T1000 (cell line): Measurements from ENCODE around the gene GRK1.

ENCODE experiments used
- DNase-seq: peaks from one replicate; lab custom pipeline; 2025; ENCODE audit warnings: mixed read lengths; lab: John Stamatoyannopoulos, UW

The GRK1 gene

DNA sequence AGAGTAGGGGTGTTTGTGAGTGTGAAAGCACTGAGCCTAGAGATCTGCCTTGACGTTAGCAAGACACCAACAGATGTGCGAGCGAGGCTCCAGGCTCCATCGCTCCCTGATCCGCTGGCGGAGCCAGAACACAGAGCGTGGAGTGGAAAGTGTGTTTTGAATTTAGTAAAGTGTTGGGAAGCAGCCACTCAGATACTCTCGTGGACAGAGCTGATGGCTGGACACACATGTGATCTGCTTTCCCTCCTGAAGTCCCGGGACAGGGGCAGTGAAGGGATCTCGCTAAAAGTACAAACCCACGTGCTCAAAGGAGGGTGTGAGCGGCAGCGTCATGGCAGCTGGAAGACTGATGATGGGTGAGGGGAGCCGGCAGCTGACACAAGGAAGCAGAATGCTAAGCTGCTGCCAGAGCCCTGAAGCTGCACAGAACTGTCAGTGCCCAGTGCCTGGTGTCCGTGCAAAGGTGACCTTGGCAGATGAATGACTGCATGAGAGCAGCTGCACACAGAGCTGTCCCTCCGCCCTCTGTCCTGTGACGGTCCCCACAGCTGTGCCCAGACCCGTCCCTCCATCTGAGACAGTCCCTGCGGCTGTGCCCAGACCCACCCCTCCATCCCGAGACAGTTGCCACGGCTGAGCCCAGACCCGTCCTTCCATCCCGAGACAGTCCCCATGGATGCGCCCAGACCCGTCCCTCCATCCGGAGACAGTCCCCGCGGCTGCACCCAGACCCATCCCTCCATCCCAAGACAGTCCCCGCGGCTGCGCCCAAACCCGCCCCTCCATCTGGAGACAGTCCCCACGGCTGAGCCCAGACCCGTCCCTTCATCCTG is 62.4 kb downstream of the GRK1 start:
- DNase-seq, result no peak

GRCh38 chr13:113730258-113730691 is 63.3 kb downstream of the GRK1 start:
- DNase-seq, result no peak

GRCh38 chr13:113730831-113731191 is 63.8 kb downstream of the GRK1 start:
- DNase-seq, result no peak

- no peak for DNase-seq
These were observed 64.5 kb downstream of the GRK1 start for GRCh38 chr13:113731192-113732175.

DNA sequence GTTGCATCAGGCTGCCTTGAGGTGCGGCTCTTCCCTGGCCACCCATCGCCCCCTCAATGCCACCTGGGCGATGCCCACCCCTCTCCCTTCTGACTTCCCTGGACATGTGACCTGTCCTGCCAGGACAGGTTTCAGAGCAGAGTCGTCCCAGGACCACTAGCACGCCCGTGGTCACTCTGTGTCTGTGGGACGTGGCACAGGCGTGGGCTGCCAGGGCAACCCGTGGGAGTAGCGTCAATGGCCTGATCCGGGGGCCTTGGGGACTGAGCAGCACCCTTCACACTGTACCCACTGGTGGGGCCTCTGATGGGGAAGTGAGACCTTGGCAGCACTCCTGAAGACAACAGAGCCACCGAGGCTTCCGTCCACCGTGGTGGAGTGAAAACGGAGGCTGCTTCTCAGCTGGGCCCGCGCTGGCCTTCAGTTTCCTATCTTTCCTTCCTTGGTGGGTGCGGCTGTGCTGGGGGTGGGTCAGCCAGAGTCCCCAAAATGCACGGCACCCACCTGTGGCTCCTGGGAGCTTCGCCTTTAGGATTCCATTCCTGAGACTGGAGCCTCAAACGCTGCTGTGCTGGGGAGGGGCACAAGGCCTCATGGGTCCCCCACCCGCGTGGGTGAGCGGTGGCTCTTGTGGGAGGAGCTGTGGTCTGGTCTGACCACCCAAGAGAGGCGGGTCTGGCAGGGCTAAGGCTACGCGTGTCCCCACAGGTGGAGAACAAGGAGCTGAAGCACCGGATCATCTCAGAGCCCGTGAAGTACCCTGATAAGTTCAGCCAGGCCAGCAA is 65.3 kb downstream of the GRK1 start:
- DNase-seq, result no peak

- no peak for DNase-seq
These were observed 66.2 kb downstream of the GRK1 start for GRCh38 chr13:113732961-113733950.

- no peak for DNase-seq
These were observed 67.2 kb downstream of the GRK1 start for GRCh38 chr13:113734099-113734825.

DNA sequence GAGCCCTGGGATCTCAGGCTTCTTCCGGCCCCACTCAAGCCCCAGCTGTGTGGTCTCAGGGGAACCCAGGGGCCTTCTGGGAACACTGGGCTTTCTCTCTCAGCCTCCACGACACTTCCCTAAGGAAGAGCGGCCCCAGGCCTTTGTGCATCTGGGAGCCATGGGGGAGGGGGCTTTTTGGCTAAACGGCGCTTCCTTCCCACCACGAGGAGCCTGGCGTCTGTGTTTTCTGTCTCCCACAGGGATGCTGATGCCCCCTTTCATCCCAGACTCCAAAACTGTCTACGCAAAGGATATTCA is 67.8 kb downstream of the GRK1 start:
- no peak for DNase-seq

- DNase-seq, result no peak
These were observed 68.2 kb downstream of the GRK1 start for GRCh38 chr13:113735194-113735593.

DNA sequence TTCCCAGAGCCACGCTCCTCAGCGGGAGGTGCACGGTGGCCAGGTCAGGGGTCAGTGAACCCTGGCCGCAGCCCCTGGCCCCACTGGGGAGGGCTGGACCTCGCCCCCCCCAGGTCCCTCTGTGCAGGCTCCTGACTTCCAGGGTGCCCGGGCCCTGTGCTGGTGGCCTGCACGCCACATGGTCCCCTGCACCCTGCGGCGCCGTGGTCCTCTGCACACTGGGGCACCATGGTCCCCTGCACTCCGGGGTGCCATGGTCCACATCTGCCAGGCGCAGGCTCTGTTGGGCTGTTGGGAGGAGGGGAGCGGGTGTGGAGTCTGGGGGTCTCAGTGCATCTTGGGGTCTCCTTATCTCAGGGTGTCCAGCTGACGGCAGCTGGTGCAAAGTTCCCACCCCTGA is 68.7 kb downstream of the GRK1 start:
- no peak for DNase-seq

- no peak for DNase-seq
These were observed 69.3 kb downstream of the GRK1 start for GRCh38 chr13:113736258-113736731.

DNA sequence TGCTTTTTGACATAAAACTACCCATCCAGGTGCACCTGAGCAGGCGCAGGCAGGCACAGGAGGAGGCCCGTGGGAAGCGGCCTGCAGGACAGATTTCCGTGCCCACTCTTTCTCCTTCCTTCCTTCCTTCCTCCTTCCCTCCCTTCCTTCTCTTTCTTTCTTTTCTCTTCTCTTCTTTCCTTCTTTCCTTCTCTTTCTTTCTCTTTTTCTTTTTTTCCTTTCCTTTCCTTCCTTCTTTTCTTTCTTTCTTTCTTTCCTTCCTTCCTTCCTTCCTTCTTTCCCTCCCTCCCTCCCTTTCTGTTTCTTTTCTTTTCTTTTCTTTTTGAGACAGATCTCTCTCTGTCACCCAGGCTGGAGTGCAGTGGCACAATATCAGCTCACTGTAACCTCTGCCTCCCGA is 70.8 kb downstream of the GRK1 start:
- no peak for DNase-seq

DNA sequence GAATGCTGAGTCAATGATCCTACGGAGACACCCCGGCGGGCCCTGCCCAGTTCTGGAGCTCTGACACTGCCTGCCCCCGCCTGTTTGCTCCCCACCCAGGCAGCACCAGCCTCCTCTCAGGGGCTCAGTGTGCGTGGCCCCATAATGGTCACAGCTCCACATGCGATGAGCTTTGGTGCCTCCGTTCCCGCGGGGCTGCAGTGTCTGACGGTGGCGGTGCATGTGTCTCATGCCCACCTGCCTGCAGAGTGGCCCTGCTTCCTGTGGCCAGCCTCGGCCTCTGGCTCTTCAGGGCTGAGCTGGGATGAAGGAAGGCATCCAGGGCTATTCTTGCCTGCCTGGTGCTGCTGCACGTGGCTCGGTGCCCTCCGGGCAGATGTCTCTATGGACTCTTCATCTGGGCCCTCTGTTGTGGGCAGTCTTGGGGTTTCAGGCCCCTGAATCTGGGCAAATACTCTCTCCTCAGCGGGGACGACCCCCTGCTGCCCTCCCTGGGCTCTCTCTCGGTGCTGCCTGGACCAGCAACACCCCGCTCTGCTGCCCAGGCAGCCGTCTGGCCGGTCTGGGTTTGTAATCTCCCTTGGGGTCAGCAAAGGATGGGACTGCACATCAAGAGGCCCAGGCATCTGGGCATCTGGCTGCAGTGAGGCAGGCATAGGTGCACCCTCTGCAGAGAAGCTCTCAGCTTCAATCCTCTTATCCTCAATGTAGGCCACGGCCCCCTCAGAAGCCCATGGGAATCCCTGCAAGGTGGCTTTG is 72.7 kb downstream of the GRK1 start:
- DNase-seq, result no peak

GRCh38 chr13:113740286-113740556 is 73.2 kb downstream of the GRK1 start:
- no peak for DNase-seq

DNA sequence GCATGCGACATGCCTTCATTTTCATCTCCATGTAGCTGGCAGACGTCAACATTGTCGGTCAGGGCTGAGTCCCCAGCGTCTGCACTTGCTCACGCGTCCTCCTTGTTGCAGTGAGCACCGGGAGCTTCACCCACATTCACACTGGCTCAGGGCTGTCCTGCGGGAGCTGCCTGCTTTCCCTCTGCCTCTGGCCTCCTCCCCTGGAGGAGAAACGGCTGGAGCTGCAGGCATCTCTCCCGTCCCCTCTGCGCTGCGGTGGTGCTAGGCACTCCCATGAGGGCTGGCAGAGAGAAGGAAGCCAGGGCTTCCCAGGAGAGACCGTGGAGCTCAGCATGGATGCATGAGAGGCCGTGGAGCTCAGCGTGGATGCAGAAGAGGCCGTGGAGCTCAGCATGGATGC is 73.6 kb downstream of the GRK1 start:
- no peak for DNase-seq

- no peak for DNase-seq
These were observed 74.2 kb downstream of the GRK1 start for GRCh38 chr13:113741191-113741668.

- DNase-seq, result no peak
These were observed 75.0 kb downstream of the GRK1 start for GRCh38 chr13:113742000-113742441.

DNA sequence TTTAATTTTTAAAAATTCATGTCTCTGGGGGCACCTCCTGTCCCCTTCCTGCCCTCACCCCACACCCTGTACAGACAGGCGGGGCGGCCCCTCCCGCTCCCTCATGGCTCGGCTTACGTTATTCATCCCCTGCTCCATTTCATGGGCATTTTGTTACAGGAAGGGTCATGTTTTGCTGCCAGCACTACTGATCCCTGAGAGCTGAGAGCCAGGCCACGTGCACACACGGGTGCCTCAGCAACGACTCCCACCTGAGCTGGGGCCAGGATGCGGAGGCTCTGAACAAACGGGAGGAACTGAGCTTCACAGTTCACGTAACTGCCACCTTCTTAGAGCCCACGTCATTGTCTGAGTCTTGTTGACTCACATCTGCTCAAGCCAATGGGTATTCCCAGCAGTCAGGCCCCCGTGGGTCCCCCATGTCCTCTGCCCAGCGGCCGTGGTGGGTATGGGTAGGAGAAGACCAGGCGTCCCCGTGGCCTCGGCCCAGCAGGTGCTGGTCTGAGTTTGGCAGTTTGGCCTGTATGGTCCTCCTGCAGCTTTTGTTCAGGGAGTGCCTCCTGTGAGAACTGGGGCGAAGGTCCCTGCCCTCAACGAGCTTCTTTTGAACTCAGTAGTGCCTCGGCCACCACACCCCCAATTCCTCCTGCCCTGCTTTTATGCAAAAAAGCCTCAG is 75.6 kb downstream of the GRK1 start:
- DNase-seq, result no peak
